ENCODE data around the gene KDM2B.

The KDM2B gene

DNA sequence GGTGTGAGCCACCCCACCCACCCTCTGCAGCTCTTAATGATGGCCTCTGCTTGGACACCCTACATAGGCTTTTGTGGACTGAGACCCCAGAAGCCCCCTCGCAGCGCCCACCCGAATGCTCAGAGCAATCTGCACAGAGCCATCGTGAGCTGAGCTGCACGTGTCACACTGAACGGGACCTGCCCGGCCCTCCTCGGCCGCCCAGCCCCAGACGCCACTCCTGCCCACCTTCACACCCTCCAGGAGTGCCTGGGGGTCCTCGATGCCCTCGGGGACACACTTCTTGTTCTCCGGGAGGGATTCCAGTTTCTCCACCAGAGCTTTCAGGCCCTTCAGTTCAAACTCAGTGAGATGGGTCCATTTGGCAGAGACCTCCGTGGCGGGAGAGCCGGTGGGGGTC, 71.5 kb downstream of the KDM2B start:
- no peak for TF ChIP-seq EZH2phosphoT487 (IDR thresholded peaks at IDR 0.05; ENCODE audit: borderline replicate concordance, low read length)
- TF ChIP-seq, protein P1, sequence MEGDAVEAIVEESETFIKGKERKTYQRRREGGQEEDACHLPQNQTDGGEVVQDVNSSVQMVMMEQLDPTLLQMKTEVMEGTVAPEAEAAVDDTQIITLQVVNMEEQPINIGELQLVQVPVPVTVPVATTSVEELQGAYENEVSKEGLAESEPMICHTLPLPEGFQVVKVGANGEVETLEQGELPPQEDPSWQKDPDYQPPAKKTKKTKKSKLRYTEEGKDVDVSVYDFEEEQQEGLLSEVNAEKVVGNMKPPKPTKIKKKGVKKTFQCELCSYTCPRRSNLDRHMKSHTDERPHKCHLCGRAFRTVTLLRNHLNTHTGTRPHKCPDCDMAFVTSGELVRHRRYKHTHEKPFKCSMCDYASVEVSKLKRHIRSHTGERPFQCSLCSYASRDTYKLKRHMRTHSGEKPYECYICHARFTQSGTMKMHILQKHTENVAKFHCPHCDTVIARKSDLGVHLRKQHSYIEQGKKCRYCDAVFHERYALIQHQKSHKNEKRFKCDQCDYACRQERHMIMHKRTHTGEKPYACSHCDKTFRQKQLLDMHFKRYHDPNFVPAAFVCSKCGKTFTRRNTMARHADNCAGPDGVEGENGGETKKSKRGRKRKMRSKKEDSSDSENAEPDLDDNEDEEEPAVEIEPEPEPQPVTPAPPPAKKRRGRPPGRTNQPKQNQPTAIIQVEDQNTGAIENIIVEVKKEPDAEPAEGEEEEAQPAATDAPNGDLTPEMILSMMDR (IDR thresholded peaks at IDR 0.05; ENCODE audit: low read depth, low read length, poor library complexity, severe bottlenecking), result no peak
- no peak overlapping the region for H3K27ac ChIP-seq (ENCODE audit: low read depth, low read length)
- H3K4me3 ChIP-seq (ENCODE audit: low read length), result no peak overlapping the region
- no peaks in the 10 kb centered on the region for H3K9me2 ChIP-seq (replicated peaks; ENCODE audit: control insufficient read depth, low read length)
- H3K4me2 ChIP-seq (ENCODE audit: low read length), result no peak overlapping the region
- H3K36me3 ChIP-seq (ENCODE audit: control insufficient read depth, low read length), result peaks cover 40% of the 10 kb centered on the region
- H3K9me3 ChIP-seq (ENCODE audit: control insufficient read depth, insufficient read depth, low read length), result no peaks in the 10 kb centered on the region
- no peaks in the 10 kb centered on the region for H4K20me1 ChIP-seq (ENCODE audit: control insufficient read depth, insufficient read depth, low read depth, low read length)
- H3F3A ChIP-seq (ENCODE audit: control insufficient read depth, insufficient read depth), result peaks cover 8% of the 10 kb centered on the region
- no peaks in the 10 kb centered on the region for H3K27me3 ChIP-seq (ENCODE audit: control insufficient read depth, low read length)
- H3K79me2 ChIP-seq (ENCODE audit: control insufficient read depth, low read length), result no peaks in the 10 kb centered on the region
- peaks cover 13% of the 10 kb centered on the region for H3K4me1 ChIP-seq (ENCODE audit: control insufficient read depth, low read length)

DNA sequence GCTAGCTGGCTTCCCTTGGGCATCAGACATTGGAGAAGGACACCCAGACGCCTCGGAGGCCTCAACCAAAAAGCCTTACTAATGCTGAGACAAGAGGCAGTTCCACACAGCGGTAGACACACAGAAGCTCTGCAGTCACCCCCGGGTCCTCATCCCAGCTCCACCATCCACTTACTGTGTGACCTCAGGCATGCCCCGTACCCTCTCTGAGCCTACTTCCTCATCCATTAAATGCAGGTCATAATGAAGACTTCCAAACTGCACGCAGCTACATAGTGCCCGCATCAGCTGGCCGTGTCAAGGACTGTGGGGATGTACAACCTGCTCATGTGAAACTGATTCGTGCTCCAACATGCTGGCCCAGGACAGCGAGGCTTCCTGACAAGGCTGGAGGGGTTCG, 72.3 kb downstream of the KDM2B start:
- H3K9me2 ChIP-seq (replicated peaks; ENCODE audit: control insufficient read depth, low read length), result no peaks in the 10 kb centered on the region
- H3F3A ChIP-seq (ENCODE audit: control insufficient read depth, insufficient read depth), result no peaks in the 10 kb centered on the region
- no peaks in the 10 kb centered on the region for H3K9me3 ChIP-seq (ENCODE audit: control insufficient read depth, insufficient read depth, low read length)
- no peak overlapping the region for H3K4me2 ChIP-seq (ENCODE audit: low read length)
- H3K4me1 ChIP-seq (ENCODE audit: control insufficient read depth, low read length), result peaks cover 5% of the 10 kb centered on the region
- H3K4me3 ChIP-seq (ENCODE audit: low read length), result no peak overlapping the region
- H4K20me1 ChIP-seq (ENCODE audit: control insufficient read depth, insufficient read depth, low read depth, low read length), result no peaks in the 10 kb centered on the region
- H3K27ac ChIP-seq (ENCODE audit: low read depth, low read length), result no peak overlapping the region
- H3K36me3 ChIP-seq (ENCODE audit: control insufficient read depth, low read length), result peaks cover 40% of the 10 kb centered on the region
- TF ChIP-seq, protein P1 (IDR thresholded peaks at IDR 0.05; ENCODE audit: low read depth, low read length, poor library complexity, severe bottlenecking), result no peak
- TF ChIP-seq EZH2phosphoT487 (IDR thresholded peaks at IDR 0.05; ENCODE audit: borderline replicate concordance, low read length), result no peak
- no peaks in the 10 kb centered on the region for H3K79me2 ChIP-seq (ENCODE audit: control insufficient read depth, low read length)
- H3K27me3 ChIP-seq (ENCODE audit: control insufficient read depth, low read length), result no peaks in the 10 kb centered on the region

DNA sequence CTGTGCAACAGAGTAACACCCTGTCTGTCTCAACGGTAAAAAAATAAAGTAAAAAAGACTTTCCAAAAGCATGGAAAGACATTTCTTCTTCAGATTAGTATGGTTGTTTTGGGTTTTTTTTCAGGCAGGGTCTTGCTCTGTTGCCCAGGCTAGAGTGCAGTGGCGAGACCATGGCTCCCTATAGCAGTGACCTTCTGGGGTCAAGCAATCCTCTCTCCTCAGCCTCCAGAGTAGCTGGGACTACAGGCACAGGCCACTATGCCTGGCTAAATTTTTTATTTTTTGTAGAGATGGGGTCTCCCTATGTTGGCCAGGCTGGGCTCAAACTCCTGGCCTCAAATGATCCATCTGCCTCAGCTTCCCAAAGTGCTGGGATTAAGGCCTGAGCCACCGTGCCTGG, 72.8 kb downstream of the KDM2B start:
- H3K79me2 ChIP-seq (ENCODE audit: control insufficient read depth, low read length), result no peaks in the 10 kb centered on the region
- H3F3A ChIP-seq (ENCODE audit: control insufficient read depth, insufficient read depth), result no peaks in the 10 kb centered on the region
- no peak overlapping the region for H3K4me2 ChIP-seq (ENCODE audit: low read length)
- H3K9me2 ChIP-seq (replicated peaks; ENCODE audit: control insufficient read depth, low read length), result no peaks in the 10 kb centered on the region
- no peak overlapping the region for H3K4me3 ChIP-seq (ENCODE audit: low read length)
- H3K36me3 ChIP-seq (ENCODE audit: control insufficient read depth, low read length), result peaks cover 36% of the 10 kb centered on the region
- H3K9me3 ChIP-seq (ENCODE audit: control insufficient read depth, insufficient read depth, low read length), result no peaks in the 10 kb centered on the region
- no peak overlapping the region for H3K27ac ChIP-seq (ENCODE audit: low read depth, low read length)
- TF ChIP-seq, protein P1 (IDR thresholded peaks at IDR 0.05; ENCODE audit: low read depth, low read length, poor library complexity, severe bottlenecking), result no peak
- no peak for TF ChIP-seq EZH2phosphoT487 (IDR thresholded peaks at IDR 0.05; ENCODE audit: borderline replicate concordance, low read length)
- no peaks in the 10 kb centered on the region for H4K20me1 ChIP-seq (ENCODE audit: control insufficient read depth, insufficient read depth, low read depth, low read length)
- no peaks in the 10 kb centered on the region for H3K27me3 ChIP-seq (ENCODE audit: control insufficient read depth, low read length)
- H3K4me1 ChIP-seq (ENCODE audit: control insufficient read depth, low read length), result no peaks in the 10 kb centered on the region

DNA sequence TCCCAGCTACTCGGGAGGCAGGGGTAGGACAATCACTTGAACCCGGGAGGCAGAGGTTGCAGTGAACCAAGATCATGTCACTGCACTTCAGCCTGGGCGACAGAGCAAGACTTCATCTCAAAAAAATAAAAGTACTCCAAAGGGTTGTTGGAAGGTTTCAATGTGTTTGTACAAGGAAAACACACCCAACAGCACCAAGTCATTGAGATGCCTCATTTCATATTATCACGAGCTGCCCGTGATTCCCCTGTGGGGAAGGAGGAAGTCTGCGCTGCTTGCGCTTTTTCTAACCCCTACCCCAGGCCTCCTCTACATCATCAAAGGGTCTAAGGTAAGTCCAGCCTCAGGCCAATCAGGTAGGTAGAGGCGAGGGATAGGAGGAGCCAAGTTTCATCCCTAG, 73.6 kb downstream of the KDM2B start:
- Histone ChIP-seq H3K9me2 (replicated peaks; ENCODE audit: control insufficient read depth, low read length) (no peaks in the 10 kb centered on the region), H3K4me3 (ENCODE audit: low read length) (no peak overlapping the region), H3K4me1 (ENCODE audit: control insufficient read depth, low read length) (no peaks in the 10 kb centered on the region), H3K36me3 (ENCODE audit: control insufficient read depth, low read length) (peaks cover 29% of the 10 kb centered on the region), H4K20me1 (ENCODE audit: control insufficient read depth, insufficient read depth, low read depth, low read length) (no peaks in the 10 kb centered on the region), H3K9me3 (ENCODE audit: control insufficient read depth, insufficient read depth, low read length) (no peaks in the 10 kb centered on the region), H3F3A (ENCODE audit: control insufficient read depth, insufficient read depth) (no peaks in the 10 kb centered on the region), H3K27ac (ENCODE audit: low read depth, low read length) (no peak overlapping the region), H3K79me2 (ENCODE audit: control insufficient read depth, low read length) (no peaks in the 10 kb centered on the region), H3K27me3 (ENCODE audit: control insufficient read depth, low read length) (no peaks in the 10 kb centered on the region), H3K4me2 (ENCODE audit: low read length) (no peak overlapping the region)
- TF ChIP-seq, protein P1 (IDR thresholded peaks at IDR 0.05; ENCODE audit: low read depth, low read length, poor library complexity, severe bottlenecking), result no peak
- TF ChIP-seq EZH2phosphoT487 (IDR thresholded peaks at IDR 0.05; ENCODE audit: borderline replicate concordance, low read length), result no peak

All from DOHH2 (cell line).